Right lobe of liver (tissue), 6 donors: ENCODE measurements around the gene SCGB1C2. TPM values are rescaled to one million over a fixed set of nuclear protein-coding genes. Genes with fewer than 3 reads are reported as not detected.
"Not testable (repeated sequence)": the region's sequence is repeated elsewhere in the genome, so short reads cannot be mapped to it uniquely, and the experiment has no call there.

ENCODE experiments used
- ATAC-seq, 4 donors: fragments of 200-7000 bp; cut with Tn5 transposase; one replicate each; pipeline ENCODE4 v1.9.1; 2020; ENCODE audit warnings: mild to moderate bottlenecking in 4 of 4, moderate library complexity in 4 of 4
- DNase-seq, 3 donors: peaks; one replicate each; pipeline ENCODE4 v3.0.0-alpha.2; 2020
- H3K27ac ChIP-seq, 3 donors: fragments of 200-600 bp; one replicate each; pipeline ENCODE4 v1.8.0; 2022
- H3K27me3 ChIP-seq, 2 donors: fragments of 200-600 bp; one replicate each; pipeline ENCODE4 v1.8.0; 2022
- H3K36me3 ChIP-seq, 4 donors: fragments of 200-600 bp; sonication (generic) in 1 of 4; one replicate each; pipeline versions ENCODE4 v1.5.1 to v1.8.0; 2017 to 2022; ENCODE audit warnings: control low read depth in 1 of 4
- H3K4me1 ChIP-seq, 4 donors: fragments of 200-600 bp; sonication (generic) in 1 of 4; one replicate each; pipeline versions ENCODE4 v1.5.1 to v1.8.0; 2017 to 2022; ENCODE audit warnings: control low read depth in 1 of 4
- H3K4me3 ChIP-seq, 3 donors: fragments of 200-600 bp; one replicate each; pipeline ENCODE4 v1.8.0; 2022
- H3K9me3 ChIP-seq, 4 donors: fragments of 200-600 bp; sonication (generic) in 1 of 4; one replicate each; pipeline versions ENCODE4 v1.5.1 to v1.8.0; 2017 to 2022; ENCODE audit warnings: control low read depth in 1 of 4
- POLR2A ChIP-seq: fragments of 450-650 bp; IDR thresholded peaks from one replicate; pipeline ENCODE4 v1.6.1; 2017; ENCODE audit warnings: antibody characterized with exemption, mild to moderate bottlenecking
- WGBS: methylation state at CpG from one replicate; pipeline ENCODE4 v1.1.6; 2018; ENCODE audit warnings: low coverage, low lambda C conversion rate; ENCODE audit not compliant: insufficient coverage; ENCODE audit errors: missing lambda C conversion rate; 5-methylcytosine and 5-hydroxymethylcytosine counted together
- intact Hi-C, 2 donors: fragments of 100-400 bp; cut with DNase I; formaldehyde crosslinking; loops; one replicate each; pipeline versions ENCODE4 v1.11.2 to v1.14.1; 2022
- total RNA-seq, 6 experiments: library from RNA; depleted of rRNA in 2 of 6; stranded (reverse); fragments of >200 nt in 2 of 6; fragmentation: NEBNext Ultra II Directional in 3 of 6; extraction: Animal tissue kit (Norgen Biotek cat#: 25700) in 3 of 6; gene quantifications; one replicate each; pipeline versions ENCODE4 v1.1.0 to v1.2.4, GENCODE V29; 2016 to 2023
- TF ChIP-seq, protein P1 (sequence below), 4 donors: fragments of 200-600 bp in 3 of 4; fragments of 450-650 bp in 1 of 4; IDR thresholded peaks; one replicate each; pipeline versions ENCODE4 v1.5.1 to v1.8.0; 2016 to 2022; ENCODE audit warnings: antibody characterized with exemption in 4 of 4, mild to moderate bottlenecking in 2 of 4
- donor health status: DM: no; HTN: yes; CAD: no.
- donor health status: DM: no; HTN: no; CAD: no.
- donor health status: DM: no; HTN: no; CAD: no.
- donor health status: DM: no; HTN: yes; CAD: no.
- donor health status: DM: no; HTN: yes; CAD: no.

The SCGB1C2 gene
- total RNA-seq, 6 experiments from 2014 or later = not detected

DNA sequence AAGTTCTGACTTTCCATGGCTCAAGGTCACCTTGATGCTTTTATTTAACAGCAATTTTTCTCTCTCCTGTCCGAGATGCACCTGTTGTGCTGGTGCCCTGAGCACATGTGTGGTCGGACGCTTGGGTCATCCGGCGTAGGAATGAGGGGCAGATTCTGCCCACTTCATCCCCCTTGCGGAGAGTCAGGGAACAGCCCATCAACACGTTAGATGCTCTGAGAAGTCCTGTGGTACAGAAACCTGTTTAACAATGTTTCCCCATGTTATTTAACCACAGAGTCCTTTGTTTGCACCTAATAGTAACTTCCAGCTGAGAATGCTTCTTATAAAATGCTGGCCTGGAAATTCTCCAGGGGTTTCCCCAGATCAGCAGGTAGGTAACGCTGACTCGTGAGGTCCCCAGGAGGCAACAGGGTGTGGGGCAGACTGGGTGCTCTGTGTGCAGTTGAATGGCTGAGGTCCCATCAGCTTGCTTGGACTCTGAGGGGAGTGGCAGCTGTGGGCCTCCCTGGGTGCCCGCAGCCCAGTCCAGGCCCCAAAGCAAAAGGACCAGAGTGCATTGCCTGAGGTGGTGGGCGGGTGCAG lies 26.2 kb downstream of the SCGB1C2 start:
- Histone ChIP-seq H3K4me3 (no peak overlapping the region), H3K4me1 (no peaks in the 10 kb centered on the region), H3K27ac (no peak overlapping the region), H3K27me3 (no peaks in the 10 kb centered on the region), H3K9me3 (no peaks in the 10 kb centered on the region), H3K36me3 (no peaks in the 10 kb centered on the region)
- WGBS = 40% methylated on average over 1 of the region's 11 CpGs
- DNase-seq (peak in 1 of 3 donors; percentile 12), ATAC-seq (peak in 1 of 4 donors; percentile 16)
- TF ChIP-seq POLR2A = no peak
- TF ChIP-seq, protein P1, sequence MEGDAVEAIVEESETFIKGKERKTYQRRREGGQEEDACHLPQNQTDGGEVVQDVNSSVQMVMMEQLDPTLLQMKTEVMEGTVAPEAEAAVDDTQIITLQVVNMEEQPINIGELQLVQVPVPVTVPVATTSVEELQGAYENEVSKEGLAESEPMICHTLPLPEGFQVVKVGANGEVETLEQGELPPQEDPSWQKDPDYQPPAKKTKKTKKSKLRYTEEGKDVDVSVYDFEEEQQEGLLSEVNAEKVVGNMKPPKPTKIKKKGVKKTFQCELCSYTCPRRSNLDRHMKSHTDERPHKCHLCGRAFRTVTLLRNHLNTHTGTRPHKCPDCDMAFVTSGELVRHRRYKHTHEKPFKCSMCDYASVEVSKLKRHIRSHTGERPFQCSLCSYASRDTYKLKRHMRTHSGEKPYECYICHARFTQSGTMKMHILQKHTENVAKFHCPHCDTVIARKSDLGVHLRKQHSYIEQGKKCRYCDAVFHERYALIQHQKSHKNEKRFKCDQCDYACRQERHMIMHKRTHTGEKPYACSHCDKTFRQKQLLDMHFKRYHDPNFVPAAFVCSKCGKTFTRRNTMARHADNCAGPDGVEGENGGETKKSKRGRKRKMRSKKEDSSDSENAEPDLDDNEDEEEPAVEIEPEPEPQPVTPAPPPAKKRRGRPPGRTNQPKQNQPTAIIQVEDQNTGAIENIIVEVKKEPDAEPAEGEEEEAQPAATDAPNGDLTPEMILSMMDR (IDR thresholded peaks at IDR 0.05) = no peak
- intact Hi-C loops = no loop called here

DNA sequence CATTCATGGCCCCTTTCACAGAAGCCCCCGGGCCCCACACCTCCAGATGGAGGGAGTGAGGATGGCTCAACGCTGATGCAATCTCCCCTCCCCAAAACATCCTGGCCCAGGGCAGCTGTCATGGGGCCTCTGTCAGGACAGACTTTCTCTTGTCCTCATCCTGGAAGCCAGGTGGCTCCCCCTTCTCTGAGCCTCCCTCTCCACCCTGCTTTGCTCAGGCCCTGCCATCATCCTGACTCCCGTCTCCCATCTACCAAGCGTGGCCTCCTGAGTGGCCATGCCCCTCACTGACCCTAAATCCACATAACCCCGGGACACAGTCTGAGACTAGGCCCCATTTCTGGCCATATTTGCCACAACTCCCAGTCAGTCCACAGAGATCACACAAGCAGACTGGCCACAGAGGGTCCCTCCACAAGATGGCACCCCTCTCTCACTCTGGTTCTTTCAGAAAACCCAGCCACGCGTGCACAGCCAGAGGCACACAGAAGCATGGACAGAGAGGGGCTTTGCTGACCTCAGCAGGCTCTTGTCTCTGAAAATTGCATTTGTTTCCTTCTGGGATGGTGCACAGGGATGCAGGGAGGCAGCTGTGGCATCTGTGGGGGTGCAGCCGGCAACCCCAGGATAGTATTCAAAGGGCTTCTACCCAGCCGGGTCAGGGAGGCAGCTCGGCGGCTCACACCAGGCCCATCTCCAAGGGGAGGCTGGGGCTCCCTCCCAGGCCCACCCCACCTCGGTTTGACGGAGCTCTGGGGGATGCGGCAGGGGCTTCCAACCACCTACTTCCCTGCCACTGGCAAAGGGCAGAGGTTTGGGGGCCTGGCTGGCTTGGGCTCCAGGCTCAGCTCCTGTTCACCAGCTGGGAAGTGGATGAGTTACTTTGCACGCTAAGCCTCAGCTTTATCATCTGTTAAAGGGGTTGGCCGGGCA lies 27.2 kb downstream of the SCGB1C2 start:
- intact Hi-C loops = no loop called here
- Histone ChIP-seq H3K27me3 (no peaks in the 10 kb centered on the region), H3K9me3 (no peaks in the 10 kb centered on the region), H3K27ac (no peak overlapping the region), H3K36me3 (no peaks in the 10 kb centered on the region), H3K4me3 (no peak overlapping the region), H3K4me1 (no peaks in the 10 kb centered on the region)
- DNase-seq (peak in 2 of 3 donors; percentile 45 to 65), ATAC-seq (peak; percentile 81 to 92 (median 86))
- TF ChIP-seq, protein P1 (IDR thresholded peaks at IDR 0.05) = peak; percentile 47 to 61 (median 58)
- no peak for TF ChIP-seq POLR2A
- 55% methylated on average over 7 of the region's 16 CpGs for WGBS

DNA sequence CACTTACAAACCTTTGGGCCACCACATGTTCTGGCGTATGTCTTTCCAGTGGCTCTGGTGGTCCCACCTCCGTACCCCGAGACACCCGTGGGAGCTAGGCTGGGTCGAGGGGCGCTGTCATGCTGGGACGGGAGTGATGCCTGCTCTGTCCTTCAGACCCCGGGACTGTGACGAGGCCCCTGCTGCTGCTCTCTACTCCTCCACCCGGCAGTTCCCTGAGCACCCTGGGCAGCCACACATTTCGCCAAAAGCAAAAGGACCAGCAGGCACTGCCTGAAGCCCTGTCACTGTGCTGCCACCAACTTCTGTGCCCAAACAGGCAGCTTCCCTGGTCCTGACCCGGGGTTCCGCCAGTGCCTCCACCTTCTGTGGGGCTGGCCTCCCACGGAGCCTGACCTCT lies 28.6 kb downstream of the SCGB1C2 start:
- WGBS = 82% methylated on average over 6 of the region's 14 CpGs
- no peaks in the 10 kb centered on the region for H3K9me3 ChIP-seq
- no peak for TF ChIP-seq POLR2A
- TF ChIP-seq, protein P1 (IDR thresholded peaks at IDR 0.05) = no peak
- H3K36me3 ChIP-seq = no peaks in the 10 kb centered on the region
- H3K4me3 ChIP-seq = no peak overlapping the region
- H3K27me3 ChIP-seq = no peaks in the 10 kb centered on the region
- H3K27ac ChIP-seq = no peak overlapping the region
- intact Hi-C loops = no loop called here
- DNase-seq (no peak), ATAC-seq (no peak)
- no peaks in the 10 kb centered on the region for H3K4me1 ChIP-seq

DNA sequence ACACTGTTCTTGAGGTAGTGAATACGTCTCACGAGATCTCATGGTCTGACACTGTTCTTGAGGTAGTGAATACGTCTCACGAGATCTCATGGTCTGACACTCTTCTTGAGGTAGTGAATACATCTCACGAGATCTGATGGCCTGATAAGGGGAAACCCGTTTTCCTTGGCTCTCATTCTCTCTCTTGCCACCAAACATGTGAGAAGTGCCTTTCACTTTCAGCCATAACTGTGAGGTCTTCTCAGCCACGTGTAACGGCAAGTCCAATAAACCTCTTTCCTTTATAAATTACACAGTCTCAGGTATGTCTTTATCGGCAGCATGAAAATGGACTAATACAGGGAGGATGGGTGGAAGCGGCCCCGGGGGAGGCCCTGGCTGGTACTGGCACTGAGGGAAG lies 31.2 kb downstream of the SCGB1C2 start:
- H3K36me3 ChIP-seq, H3K4me1 ChIP-seq, H3K4me3 ChIP-seq, H3K27ac ChIP-seq, DNase-seq, H3K9me3 ChIP-seq, intact Hi-C loops, ATAC-seq, H3K27me3 ChIP-seq: not testable (repeated sequence)
- 81% methylated on average over 6 of the region's 11 CpGs for WGBS

DNA sequence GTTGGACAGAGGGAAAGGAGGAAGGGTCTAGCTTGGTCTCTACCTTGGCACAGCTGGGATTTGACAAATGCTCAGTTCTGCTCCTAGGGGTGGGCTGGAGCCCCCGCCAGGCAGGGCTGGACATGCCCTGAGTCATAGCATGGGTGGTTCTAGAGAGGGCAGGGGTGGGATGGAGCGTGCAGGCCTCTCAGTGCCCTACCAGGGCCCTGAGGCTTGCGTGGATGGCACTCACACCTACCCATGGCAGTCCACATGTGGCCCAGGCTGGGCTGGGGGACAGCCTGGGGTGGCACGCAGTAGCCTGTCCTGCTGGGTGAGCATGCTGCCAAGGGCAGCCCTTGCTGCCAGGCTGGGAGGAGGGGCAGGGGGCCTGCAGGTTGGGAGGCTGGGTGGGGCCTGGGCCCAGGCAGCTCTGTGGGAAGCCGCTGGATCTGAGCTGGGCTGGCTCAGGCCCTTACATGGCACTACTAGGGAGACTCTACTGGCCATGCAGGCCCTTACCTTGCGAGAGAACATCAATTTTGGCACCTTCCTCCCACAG lies 32.8 kb downstream of the SCGB1C2 start:
- Histone ChIP-seq H3K27ac (no peak overlapping the region), H3K27me3 (no peaks in the 10 kb centered on the region), H3K9me3 (no peaks in the 10 kb centered on the region), H3K36me3 (no peaks in the 10 kb centered on the region), H3K4me1 (no peaks in the 10 kb centered on the region), H3K4me3 (no peak overlapping the region)
- TF ChIP-seq, protein P1 (IDR thresholded peaks at IDR 0.05) = no peak
- TF ChIP-seq POLR2A = no peak
- no CpG with 5 or more reads among the region's 6 CpGs for WGBS
- no peak for DNase-seq
- intact Hi-C loops = no loop called here
- peak in 1 of 4 donors; percentile 42 for ATAC-seq
